Cardiac fibroblast (primary cell): ENCODE results near the gene DHRS12.

Experiments
- DNase-seq, 2 donors: peaks; one replicate each; pipeline versions ENCODE4 v3.0.0 to v3.0.0-alpha.2; 2010; ENCODE audit warnings: low read depth in 2 of 2
- H3K4me3 ChIP-seq, 2 donors: replicated peaks in 1 of 2; 1 replicate in 1 of 2; 2 replicates in 1 of 2; pipeline ENCODE4 v1.5.1; 2011; ENCODE audit warnings: low read depth in 2 of 2, low read length in 2 of 2, mild to moderate bottlenecking in 2 of 2, moderate library complexity in 1 of 2
- TF ChIP-seq, protein P1 (sequence below): IDR thresholded peaks from one replicate; pipeline ENCODE4 v1.5.1; 2011; ENCODE audit warnings: low read depth, mild to moderate bottlenecking, low read length, inconsistent platforms

DHRS12 gene

DNA sequence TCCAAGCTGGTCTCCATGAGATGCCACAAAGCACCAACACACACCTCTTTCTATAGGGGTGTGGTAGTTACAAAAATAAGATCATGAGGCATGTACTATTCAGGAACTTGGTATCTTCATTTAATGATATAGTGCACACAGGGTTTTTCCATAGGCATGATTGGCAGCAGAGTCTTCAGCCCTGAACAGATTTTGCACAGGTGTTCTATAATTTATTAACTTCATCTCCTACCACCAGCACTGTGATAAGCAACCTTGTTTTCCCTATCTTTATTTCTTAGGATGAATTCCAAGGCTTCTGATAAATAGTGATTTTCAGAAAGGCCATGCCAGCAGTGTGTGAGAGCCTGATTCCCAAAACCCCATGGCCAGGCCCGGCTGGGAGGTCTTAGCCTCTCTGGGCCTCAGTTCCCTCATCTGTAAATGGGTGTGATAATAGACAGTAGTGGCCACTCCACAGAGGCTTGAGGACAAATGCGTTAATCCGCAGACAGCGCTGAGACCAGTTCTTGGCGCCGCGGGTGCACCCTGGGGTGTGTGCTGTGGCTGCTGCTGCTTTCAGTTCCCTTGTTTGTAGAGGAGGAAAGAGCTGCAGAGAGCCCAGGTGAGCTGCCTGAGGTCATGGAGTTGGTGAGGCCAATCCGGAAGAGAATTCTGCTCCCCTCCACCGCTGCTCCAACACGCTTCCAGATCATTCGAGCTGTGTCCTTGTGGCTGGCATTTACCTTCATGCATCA, 33.1 kb downstream of the DHRS12 start:
- no peak overlapping the region for H3K4me3 ChIP-seq
- TF ChIP-seq, protein P1, sequence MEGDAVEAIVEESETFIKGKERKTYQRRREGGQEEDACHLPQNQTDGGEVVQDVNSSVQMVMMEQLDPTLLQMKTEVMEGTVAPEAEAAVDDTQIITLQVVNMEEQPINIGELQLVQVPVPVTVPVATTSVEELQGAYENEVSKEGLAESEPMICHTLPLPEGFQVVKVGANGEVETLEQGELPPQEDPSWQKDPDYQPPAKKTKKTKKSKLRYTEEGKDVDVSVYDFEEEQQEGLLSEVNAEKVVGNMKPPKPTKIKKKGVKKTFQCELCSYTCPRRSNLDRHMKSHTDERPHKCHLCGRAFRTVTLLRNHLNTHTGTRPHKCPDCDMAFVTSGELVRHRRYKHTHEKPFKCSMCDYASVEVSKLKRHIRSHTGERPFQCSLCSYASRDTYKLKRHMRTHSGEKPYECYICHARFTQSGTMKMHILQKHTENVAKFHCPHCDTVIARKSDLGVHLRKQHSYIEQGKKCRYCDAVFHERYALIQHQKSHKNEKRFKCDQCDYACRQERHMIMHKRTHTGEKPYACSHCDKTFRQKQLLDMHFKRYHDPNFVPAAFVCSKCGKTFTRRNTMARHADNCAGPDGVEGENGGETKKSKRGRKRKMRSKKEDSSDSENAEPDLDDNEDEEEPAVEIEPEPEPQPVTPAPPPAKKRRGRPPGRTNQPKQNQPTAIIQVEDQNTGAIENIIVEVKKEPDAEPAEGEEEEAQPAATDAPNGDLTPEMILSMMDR = no peak
- DNase-seq = no peak

DNA sequence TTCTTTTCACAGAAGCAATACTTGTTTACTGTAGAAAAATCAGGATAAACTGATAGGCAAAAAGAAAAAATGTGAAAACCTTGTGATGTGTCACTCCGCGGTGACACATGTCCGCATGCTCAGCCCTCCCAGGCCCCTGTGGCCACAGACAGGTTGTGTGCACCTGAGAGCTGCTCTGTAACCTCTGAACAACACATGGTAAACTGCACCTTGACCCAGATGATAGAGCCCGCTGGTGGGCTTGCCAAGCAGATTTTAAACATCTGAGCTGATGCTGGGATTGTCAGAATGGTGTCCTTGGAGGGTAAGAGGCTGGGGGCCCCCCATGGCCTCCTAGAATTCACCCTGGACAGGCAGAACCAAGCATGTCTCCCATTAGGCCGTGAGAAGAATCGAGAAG, 33.8 kb downstream of the DHRS12 start:
- DNase-seq = no peak
- TF ChIP-seq, protein P1 = no peak
- H3K4me3 ChIP-seq = no peak overlapping the region

DNA sequence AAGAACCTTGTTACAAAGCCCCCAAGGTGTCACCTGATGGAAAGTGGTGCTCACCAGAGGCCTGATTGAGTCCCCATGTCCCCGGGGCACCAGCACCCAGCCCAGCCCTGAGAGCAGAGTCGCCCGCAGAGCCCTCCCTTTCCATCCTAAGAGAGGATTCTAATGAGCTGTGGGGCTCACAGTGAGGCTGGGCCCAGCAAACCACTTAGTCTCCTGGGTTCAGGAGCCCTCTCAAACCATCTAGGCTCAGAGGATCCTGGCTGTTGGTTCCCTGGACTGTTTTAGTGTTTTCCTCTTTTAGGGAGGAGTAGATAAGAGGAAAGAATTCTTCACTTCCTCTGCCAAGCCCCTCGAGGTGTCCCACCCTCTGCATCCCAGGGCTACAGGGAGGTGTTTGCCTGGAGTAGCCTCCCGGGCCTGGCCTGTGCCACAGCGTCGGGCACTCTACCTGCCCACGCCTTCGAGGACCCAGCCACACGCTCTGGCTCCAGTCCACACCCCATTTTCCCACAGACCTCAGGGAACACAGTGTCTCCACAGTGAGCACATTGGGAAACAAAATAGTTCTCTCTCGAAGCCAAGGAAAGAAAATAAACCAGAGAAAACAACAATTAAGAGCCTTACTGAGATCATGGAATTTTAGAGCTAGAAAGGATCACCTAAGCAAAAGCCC, 34.4 kb downstream of the DHRS12 start:
- DNase-seq = peak; percentile 32 to 35
- TF ChIP-seq, protein P1 = no peak
- no peak overlapping the region for H3K4me3 ChIP-seq

GRCh38 chr13:51768976-51769375, 35.0 kb downstream of the DHRS12 start:
- no peak overlapping the region for H3K4me3 ChIP-seq
- DNase-seq = no peak
- TF ChIP-seq, protein P1 = no peak

DNA sequence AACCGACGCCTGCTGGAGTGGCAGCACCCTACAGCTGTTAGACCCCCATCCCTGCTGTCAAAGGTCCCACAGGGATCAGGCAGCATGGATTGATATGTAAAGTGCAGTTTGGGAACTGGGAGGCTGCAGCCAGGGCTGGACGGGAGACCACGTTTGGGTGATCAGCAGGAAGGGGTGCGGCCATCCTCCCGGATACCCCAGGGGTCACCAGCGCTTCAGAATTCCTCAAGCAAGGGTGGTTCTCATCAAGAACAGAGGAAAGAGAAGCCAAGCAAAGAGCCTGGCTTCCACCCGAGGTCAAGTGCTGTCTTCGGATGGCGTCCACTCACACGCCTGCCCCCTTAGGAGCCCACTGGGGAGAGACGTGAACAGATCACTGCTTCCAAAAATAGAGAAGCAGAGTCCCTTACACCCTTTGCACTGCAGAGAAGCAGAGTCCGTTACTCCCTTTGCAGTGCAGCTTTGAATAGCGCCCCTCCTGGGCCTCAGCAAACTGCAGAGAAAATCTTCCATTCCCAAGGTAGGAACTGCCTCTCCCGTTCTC, 35.5 kb downstream of the DHRS12 start:
- H3K4me3 ChIP-seq = no peak overlapping the region
- TF ChIP-seq, protein P1 = peak; percentile 27
- no peak for DNase-seq

GRCh38 chr13:51767100-51767499, 36.9 kb downstream of the DHRS12 start:
- TF ChIP-seq, protein P1 = peak; percentile 3
- H3K4me3 ChIP-seq = no peak overlapping the region
- DNase-seq = no peak
